ENCODE measurements around the gene JAKMIP2. TPM values are rescaled to one million over a fixed set of nuclear protein-coding genes. Genes with fewer than 3 reads are reported as not detected.

The JAKMIP2 gene
- total and polyA plus RNA-seq, 12 donors: 0.06 to 0.71 (median 0.14) TPM; not detected in 3

GRCh38 chr5:147819261-147819770, 36.8 kb upstream of the JAKMIP2 start:
- Histone ChIP-seq H3K4me3 (no peak overlapping the region), H3K27ac (no peak overlapping the region), H3K4me1 (no peaks in the 10 kb centered on the region), H3K36me3 (no peaks in the 10 kb centered on the region), H3K9me3 (peaks cover 0 to 5% (median 0%) of the 10 kb centered on the region in 11 donors), H3K27me3 (peaks cover 0 to 13% (median 0%) of the 10 kb centered on the region in 7 donors)
- TF ChIP-seq CTCF (IDR thresholded peaks at IDR 0.05): no peak
- no peak for ATAC-seq
- intact Hi-C loops (cut with DNase I): no loop called here
- WGBS, 2 donors: 35 to 69% methylated on average over 1 of the region's 1 CpG
- no peak for DNase-seq

- 60 to 76% methylated on average over 1 of the region's 1 CpG for WGBS, 2 donors
- Histone ChIP-seq H3K27me3 (peaks cover 0 to 13% (median 0%) of the 10 kb centered on the region in 7 donors), H3K4me3 (no peak overlapping the region), H3K4me1 (no peaks in the 10 kb centered on the region), H3K36me3 (no peaks in the 10 kb centered on the region), H3K9me3 (peaks cover 0 to 5% (median 0%) of the 10 kb centered on the region in 11 donors), H3K27ac (no peak overlapping the region)
- intact Hi-C loops (cut with DNase I): no loop called here
- DNase-seq: no peak
- no peak for ATAC-seq
- no peak for TF ChIP-seq CTCF (IDR thresholded peaks at IDR 0.05)
Measured at GRCh38 chr5:147818290-147818689, 35.8 kb upstream of the JAKMIP2 start.

- Histone ChIP-seq H3K4me3 (no peak overlapping the region), H3K9me3 (peaks cover 0 to 5% (median 0%) of the 10 kb centered on the region in 11 donors), H3K4me1 (no peaks in the 10 kb centered on the region), H3K36me3 (no peaks in the 10 kb centered on the region), H3K27ac (no peak overlapping the region), H3K27me3 (no peaks in the 10 kb centered on the region)
- DNase-seq: no peak
- TF ChIP-seq CTCF (IDR thresholded peaks at IDR 0.05): no peak
- WGBS, 2 donors: 68 to 77% methylated on average over 1 of the region's 1 CpG
- intact Hi-C loops (cut with DNase I): loop anchor here in 1 of 10 donors (5.0 kb wide), 1 partner anchor 181 kb away; no protein-coding TSS in a partner anchor
- no peak for ATAC-seq
Measured at GRCh38 chr5:147813696-147814095, 31.2 kb upstream of the JAKMIP2 start.

- peaks cover 0 to 15% (median 0%) of the 10 kb centered on the region in 7 donors for H3K27me3 ChIP-seq
- TF ChIP-seq CTCF (IDR thresholded peaks at IDR 0.05): no peak
- ATAC-seq (no peak), DNase-seq (no peak)
- no peak overlapping the region for H3K27ac ChIP-seq
- intact Hi-C loops (cut with DNase I): loop anchor here in 1 of 10 donors (5.0 kb wide), 1 partner anchor 178 kb away; no protein-coding TSS in a partner anchor
- H3K4me1 ChIP-seq: peaks cover 0 to 7% (median 0%) of the 10 kb centered on the region in 9 donors
- H3K4me3 ChIP-seq: no peak overlapping the region
- H3K36me3 ChIP-seq: no peaks in the 10 kb centered on the region
- 53 to 64% methylated on average over 5 of the region's 5 CpGs for WGBS, 2 donors
- H3K9me3 ChIP-seq: no peaks in the 10 kb centered on the region
Measured at GRCh38 chr5:147809830-147810666, 27.5 kb upstream of the JAKMIP2 start.
